Measurements from ENCODE around the gene SMAD9. TPM values are rescaled to one million over a fixed set of nuclear protein-coding genes. Genes with fewer than 3 reads are reported as not detected.

The SMAD9 gene
- total and polyA plus RNA-seq, 2 of the 13 experiments (the other 11 are each of a cell fraction or from before 2014, with no cell fraction given): 4.2 to 7.7 TPM

DNA sequence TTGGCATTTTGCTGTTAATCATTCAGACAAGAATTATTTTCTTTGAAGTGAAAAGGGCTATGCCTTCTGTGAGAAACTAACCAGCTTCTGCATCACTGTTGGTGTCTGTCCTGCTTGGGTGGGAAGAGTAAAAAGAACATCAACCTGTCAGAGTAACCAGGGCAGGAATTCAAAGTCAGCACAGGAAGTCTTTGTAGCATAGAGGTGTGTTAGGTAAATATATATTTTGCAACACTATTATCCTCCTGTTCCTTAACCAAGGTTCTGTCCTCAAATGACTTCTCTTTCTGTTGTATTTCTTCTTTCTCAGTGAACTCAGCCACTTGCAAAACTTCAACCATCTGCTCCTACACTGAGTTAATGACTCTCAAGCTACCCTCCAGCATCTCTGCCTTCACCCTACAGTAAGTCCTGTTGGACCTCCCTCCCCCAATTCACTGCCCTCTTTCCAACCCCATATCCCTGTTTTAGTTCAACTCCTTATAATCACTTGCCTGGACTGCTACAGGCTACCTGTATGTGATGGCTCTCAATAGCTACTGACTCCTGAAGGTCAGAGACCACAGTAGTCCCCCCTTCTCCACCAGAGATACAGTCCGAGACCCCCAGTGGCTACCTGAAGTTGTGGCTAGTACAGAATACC lies 49.9 kb downstream of the SMAD9 start (continued):
- TF ChIP-seq ZNF512B (CRISPR knock-in tag; IDR thresholded peaks at IDR 0.05; ENCODE audit: borderline replicate concordance): no peak
- no peak for TF ChIP-seq GLI4 (CRISPR knock-in tag; IDR thresholded peaks at IDR 0.05; ENCODE audit: borderline replicate concordance)
- TF ChIP-seq REXO4 (CRISPR knock-in tag; IDR thresholded peaks at IDR 0.05; ENCODE audit: borderline replicate concordance): no peak
- TF ChIP-seq CREB1 (IDR thresholded peaks at IDR 0.05): no peak
- TF ChIP-seq CREB1 (CRISPR knock-in tag; IDR thresholded peaks at IDR 0.05): no peak
- TF ChIP-seq ZNF337 (CRISPR knock-in tag; IDR thresholded peaks at IDR 0.05; ENCODE audit: borderline replicate concordance, low read depth): no peak
- peak; percentile 91 for TF ChIP-seq ARID5B (CRISPR knock-in tag; IDR thresholded peaks at IDR 0.05)
- no peak for TF ChIP-seq SPEN (CRISPR knock-in tag; IDR thresholded peaks at IDR 0.05; ENCODE audit: low read depth)
- TF ChIP-seq ZNF589 (CRISPR knock-in tag; conservative IDR thresholded peaks at IDR 0.05): no peak
- TF ChIP-seq, protein P1, sequence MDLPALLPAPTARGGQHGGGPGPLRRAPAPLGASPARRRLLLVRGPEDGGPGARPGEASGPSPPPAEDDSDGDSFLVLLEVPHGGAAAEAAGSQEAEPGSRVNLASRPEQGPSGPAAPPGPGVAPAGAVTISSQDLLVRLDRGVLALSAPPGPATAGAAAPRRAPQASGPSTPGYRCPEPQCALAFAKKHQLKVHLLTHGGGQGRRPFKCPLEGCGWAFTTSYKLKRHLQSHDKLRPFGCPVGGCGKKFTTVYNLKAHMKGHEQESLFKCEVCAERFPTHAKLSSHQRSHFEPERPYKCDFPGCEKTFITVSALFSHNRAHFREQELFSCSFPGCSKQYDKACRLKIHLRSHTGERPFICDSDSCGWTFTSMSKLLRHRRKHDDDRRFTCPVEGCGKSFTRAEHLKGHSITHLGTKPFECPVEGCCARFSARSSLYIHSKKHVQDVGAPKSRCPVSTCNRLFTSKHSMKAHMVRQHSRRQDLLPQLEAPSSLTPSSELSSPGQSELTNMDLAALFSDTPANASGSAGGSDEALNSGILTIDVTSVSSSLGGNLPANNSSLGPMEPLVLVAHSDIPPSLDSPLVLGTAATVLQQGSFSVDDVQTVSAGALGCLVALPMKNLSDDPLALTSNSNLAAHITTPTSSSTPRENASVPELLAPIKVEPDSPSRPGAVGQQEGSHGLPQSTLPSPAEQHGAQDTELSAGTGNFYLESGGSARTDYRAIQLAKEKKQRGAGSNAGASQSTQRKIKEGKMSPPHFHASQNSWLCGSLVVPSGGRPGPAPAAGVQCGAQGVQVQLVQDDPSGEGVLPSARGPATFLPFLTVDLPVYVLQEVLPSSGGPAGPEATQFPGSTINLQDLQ (CRISPR knock-in tag; IDR thresholded peaks at IDR 0.05): no peak
- no peak for TF ChIP-seq HMG20B (CRISPR knock-in tag; conservative IDR thresholded peaks at IDR 0.05)
- TF ChIP-seq SYNCRIP (IDR thresholded peaks at IDR 0.05; ENCODE audit: insufficient read depth, low read depth, low read length): no peak
- no peak for TF ChIP-seq SNRNP70 (IDR thresholded peaks at IDR 0.05; ENCODE audit: low read depth, low read length)
- 0 out of 2 replicates have a peak, but pooled peaks have one; percentile 15 for TF ChIP-seq THAP11 (CRISPR knock-in tag; IDR thresholded peaks at IDR 0.05)
- TF ChIP-seq MAF1 (CRISPR knock-in tag; IDR thresholded peaks at IDR 0.05; ENCODE audit: borderline replicate concordance): no peak
- peak; percentile 84 for TF ChIP-seq ETV5 (CRISPR knock-in tag; IDR thresholded peaks at IDR 0.05; ENCODE audit: borderline replicate concordance)
- no peak for TF ChIP-seq BORCS8-MEF2B (CRISPR knock-in tag; IDR thresholded peaks at IDR 0.05)
- TF ChIP-seq U2AF2 (IDR thresholded peaks at IDR 0.05; ENCODE audit: low read depth, low read length): no peak
- no peak for TF ChIP-seq REL (CRISPR knock-in tag; conservative IDR thresholded peaks at IDR 0.05)
- no peak for TF ChIP-seq ZNF564 (CRISPR knock-in tag; IDR thresholded peaks at IDR 0.05)
- TF ChIP-seq HHEX (CRISPR knock-in tag; IDR thresholded peaks at IDR 0.05): no peak
- TF ChIP-seq ATM (IDR thresholded peaks at IDR 0.05; ENCODE audit: borderline replicate concordance): no peak

Data from HepG2 (cell line).